Keratinocyte (primary cell): ENCODE results near the gene TSBP1. TPM values are rescaled to one million over a fixed set of nuclear protein-coding genes. Genes with fewer than 3 reads are reported as not detected.
"Not testable (repeated sequence)": the region's sequence is repeated elsewhere in the genome, so short reads cannot be mapped to it uniquely, and the experiment has no call there.

ENCODE experiments used
- DNase-seq: peaks from one replicate; pipeline ENCODE4 v3.0.0-alpha.2; 2011; ENCODE audit warnings: low read depth, missing footprints, low spot score
- FAIRE-seq: peaks from 2 replicates; lab custom pipeline; 2011; peaks lifted over from hg19 to GRCh38; lab: Jason Lieb, UNC
- H2AFZ ChIP-seq: 2 replicates; pipeline ENCODE4 v1.6.0; 2012; ENCODE audit warnings: low read length, control low read depth, inconsistent platforms; ENCODE audit not compliant: control insufficient read depth
- H3K27ac ChIP-seq: 2 replicates; pipeline ENCODE4 v1.5.1; 2011; ENCODE audit warnings: low read length; ENCODE audit not compliant: control insufficient read depth, insufficient read depth
- H3K27me3 ChIP-seq: 3 replicates; pipeline ENCODE4 v1.6.0; 2011; ENCODE audit warnings: low read length; ENCODE audit not compliant: control insufficient read depth, insufficient read depth; ENCODE audit errors: extremely low read depth
- H3K36me3 ChIP-seq, 2 experiments: 2 replicates in 1 of 2; 3 replicates in 1 of 2; pipeline ENCODE4 v1.5.1; 2011; ENCODE audit warnings: low read length in 2 of 2, mild to moderate bottlenecking in 1 of 2; ENCODE audit not compliant: control insufficient read depth in 2 of 2, insufficient read depth in 2 of 2; ENCODE audit errors: extremely low read depth in 1 of 2
- H3K4me1 ChIP-seq: 3 replicates; pipeline ENCODE4 v1.5.1; 2011; ENCODE audit warnings: low read length; ENCODE audit not compliant: control insufficient read depth, insufficient read depth; ENCODE audit errors: extremely low read depth
- H3K4me2 ChIP-seq: 3 replicates; pipeline ENCODE4 v1.6.0; 2011; ENCODE audit warnings: low read depth, low read length; ENCODE audit not compliant: control insufficient read depth, insufficient read depth; ENCODE audit errors: extremely low read depth
- H3K4me3 ChIP-seq, 3 experiments: fragments of 200-600 bp in 1 of 3; sonication (generic) in 1 of 3; 2 replicates in 2 of 3; 3 replicates in 1 of 3; pipeline ENCODE4 v1.5.1; 2011 to 2016; ENCODE audit warnings: low read length in 3 of 3, mild to moderate bottlenecking in 3 of 3, control low read depth in 2 of 3, inconsistent platforms in 1 of 3, low read depth in 1 of 3, mixed read lengths in 1 of 3, mixed run types in 1 of 3, moderate library complexity in 1 of 3; ENCODE audit not compliant: control insufficient read depth in 2 of 3, insufficient read depth in 2 of 3; ENCODE audit errors: extremely low read depth in 1 of 3
- H3K79me2 ChIP-seq: 2 replicates; pipeline ENCODE4 v1.6.0; 2012; ENCODE audit warnings: low read length; ENCODE audit not compliant: control insufficient read depth, insufficient read depth
- H3K9ac ChIP-seq: 3 replicates; pipeline ENCODE4 v1.6.0; 2011; ENCODE audit warnings: low read length; ENCODE audit not compliant: control insufficient read depth, insufficient read depth; ENCODE audit errors: extremely low read depth
- H3K9me1 ChIP-seq: 3 replicates; pipeline ENCODE4 v1.6.0; 2011; ENCODE audit warnings: low read length; ENCODE audit not compliant: control insufficient read depth, insufficient read depth; ENCODE audit errors: extremely low read depth
- H3K9me3 ChIP-seq: 2 replicates; pipeline ENCODE4 v1.5.1; 2012; ENCODE audit warnings: low read depth, low read length; ENCODE audit not compliant: control insufficient read depth
- H4K20me1 ChIP-seq: 3 replicates; pipeline ENCODE4 v1.6.0; 2011; ENCODE audit warnings: low read length; ENCODE audit not compliant: control insufficient read depth, insufficient read depth; ENCODE audit errors: extremely low read depth
- EZH2 ChIP-seq: IDR thresholded peaks from one replicate; pipeline ENCODE4 v1.6.1; 2012; ENCODE audit warnings: inconsistent platforms, mild to moderate bottlenecking, low read length, moderate library complexity
- dilution Hi-C: fragments of 300-500 bp; cut with MboI; formaldehyde crosslinking; loops from one replicate; pipeline ENCODE4 v1.7.0; 2020; ENCODE audit warnings: low sequenced_read_pairs; ENCODE audit not compliant: extremely low pct_ligation_motif_present
- polyA plus RNA-seq, 5 experiments: library from polyadenylated mRNA; depleted of rRNA in 3 of 5; stranded (reverse) in 3 of 5; stranded (forward) in 1 of 5; unstranded in 1 of 5; fragments of >200 nt; gene quantifications; 1 replicate in 1 of 5; 2 replicates in 3 of 5; 3 replicates in 1 of 5; pipeline versions ENCODE4 v1.2.1 to v1.2.3, GENCODE V29; 2011 to 2012; ENCODE audit warnings: missing spikeins in 2 of 5, low read depth in 1 of 5, low replicate concordance in 1 of 5
- TF ChIP-seq, protein P1 (sequence below), 3 experiments: IDR thresholded peaks in 1 of 3; conservative IDR thresholded peaks in 1 of 3; optimal IDR thresholded peaks in 1 of 3; 2 replicates in 2 of 3; 3 replicates in 1 of 3; pipeline versions ENCODE3 to v1.5.1; 2011; ENCODE audit warnings: low read length in 3 of 3, mild to moderate bottlenecking in 3 of 3, moderate library complexity in 2 of 3, control low read depth in 1 of 3, inconsistent platforms in 1 of 3; ENCODE audit not compliant: insufficient read depth in 2 of 3; ENCODE audit errors: extremely low read depth in 1 of 3

Gene TSBP1
- polyA plus RNA-seq, 1 donor (not counting 4 experiments of a cell fraction or from before 2014, with no cell fraction given), result not detected

DNA sequence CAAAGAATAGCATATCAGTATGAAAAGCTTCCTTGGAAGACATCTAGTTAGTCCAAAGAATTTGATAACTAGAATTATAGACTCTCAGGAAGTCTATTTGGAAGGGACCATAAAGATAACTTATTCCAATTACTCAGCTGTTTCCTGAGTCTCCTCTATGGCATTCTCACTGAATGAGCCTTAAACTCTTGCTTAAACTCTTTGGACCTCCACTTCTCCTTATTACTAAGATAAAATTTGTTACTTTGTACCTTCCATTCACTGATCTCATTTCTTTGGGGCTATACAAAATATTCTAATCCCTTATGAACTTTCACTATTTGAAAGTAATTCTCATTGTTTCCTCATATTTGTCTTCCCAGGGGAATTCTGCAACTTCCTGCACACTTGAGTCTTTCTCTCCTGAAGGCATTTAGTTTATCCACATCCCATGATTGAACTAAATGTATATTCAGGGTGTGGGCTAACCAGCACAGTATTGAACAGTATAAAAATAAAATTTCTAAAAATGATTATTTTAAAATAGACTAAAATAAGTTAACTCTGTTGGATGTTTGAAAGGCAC lies 80.7 kb downstream of the TSBP1 start:
- no peak for TF ChIP-seq EZH2

DNA sequence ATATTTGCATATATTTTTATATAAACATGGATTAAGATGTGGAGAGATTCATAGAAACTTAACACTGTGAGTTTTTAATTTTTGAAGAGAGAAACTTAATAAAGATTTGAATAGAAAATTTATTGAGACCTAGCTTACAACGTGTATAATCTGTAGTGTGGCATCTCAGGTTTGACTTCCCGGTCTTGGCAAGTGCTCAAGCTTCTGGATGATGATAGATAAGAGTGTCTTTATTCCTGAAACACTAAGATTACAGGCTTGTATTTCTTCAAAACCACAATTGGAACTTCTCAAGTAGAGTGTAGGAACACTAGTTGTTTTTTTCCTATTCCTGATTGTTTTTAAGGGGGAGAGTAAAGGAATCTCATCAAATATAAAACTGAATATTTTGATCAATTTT lies 83.3 kb downstream of the TSBP1 start:
- dilution Hi-C loops, result no loop called here
- Histone ChIP-seq H3K9ac (no peak overlapping the region), H3K9me1 (no peaks in the 10 kb centered on the region), H3K27ac (no peak overlapping the region), H3K27me3 (peaks cover 6% of the 10 kb centered on the region), H3K9me3 (no peaks in the 10 kb centered on the region), H4K20me1 (no peaks in the 10 kb centered on the region), H2AFZ (no peak overlapping the region), H3K4me1 (no peaks in the 10 kb centered on the region), H3K36me3 (no peaks in the 10 kb centered on the region), H3K79me2 (no peaks in the 10 kb centered on the region), H3K4me3 (no peak overlapping the region), H3K4me2 (no peak overlapping the region)
- DNase-seq (no peak), FAIRE-seq (no peak)
- TF ChIP-seq EZH2, result no peak
- TF ChIP-seq, protein P1, sequence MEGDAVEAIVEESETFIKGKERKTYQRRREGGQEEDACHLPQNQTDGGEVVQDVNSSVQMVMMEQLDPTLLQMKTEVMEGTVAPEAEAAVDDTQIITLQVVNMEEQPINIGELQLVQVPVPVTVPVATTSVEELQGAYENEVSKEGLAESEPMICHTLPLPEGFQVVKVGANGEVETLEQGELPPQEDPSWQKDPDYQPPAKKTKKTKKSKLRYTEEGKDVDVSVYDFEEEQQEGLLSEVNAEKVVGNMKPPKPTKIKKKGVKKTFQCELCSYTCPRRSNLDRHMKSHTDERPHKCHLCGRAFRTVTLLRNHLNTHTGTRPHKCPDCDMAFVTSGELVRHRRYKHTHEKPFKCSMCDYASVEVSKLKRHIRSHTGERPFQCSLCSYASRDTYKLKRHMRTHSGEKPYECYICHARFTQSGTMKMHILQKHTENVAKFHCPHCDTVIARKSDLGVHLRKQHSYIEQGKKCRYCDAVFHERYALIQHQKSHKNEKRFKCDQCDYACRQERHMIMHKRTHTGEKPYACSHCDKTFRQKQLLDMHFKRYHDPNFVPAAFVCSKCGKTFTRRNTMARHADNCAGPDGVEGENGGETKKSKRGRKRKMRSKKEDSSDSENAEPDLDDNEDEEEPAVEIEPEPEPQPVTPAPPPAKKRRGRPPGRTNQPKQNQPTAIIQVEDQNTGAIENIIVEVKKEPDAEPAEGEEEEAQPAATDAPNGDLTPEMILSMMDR (optimal IDR thresholded peaks at IDR 0.05 in 1 of 3, IDR thresholded peaks at IDR 0.05 in 1 of 3, conservative IDR thresholded peaks at IDR 0.05 in 1 of 3; ENCODE audit: extremely low read depth in 1 of 3, insufficient read depth in 2 of 3, low read length in 3 of 3), result no peak

More for the DNA sequence above, 80.7 kb downstream of the TSBP1 start:
- Histone ChIP-seq H3K36me3 (no peaks in the 10 kb centered on the region), H3K4me3 (no peak overlapping the region), H3K79me2 (no peaks in the 10 kb centered on the region), H3K27me3 (peaks cover 6% of the 10 kb centered on the region), H4K20me1 (no peaks in the 10 kb centered on the region), H3K27ac (no peak overlapping the region), H3K9ac (no peak overlapping the region), H2AFZ (no peak overlapping the region), H3K4me1 (no peaks in the 10 kb centered on the region), H3K4me2 (no peak overlapping the region), H3K9me3 (no peaks in the 10 kb centered on the region), H3K9me1 (no peaks in the 10 kb centered on the region)
- dilution Hi-C loops, result no loop called here
- FAIRE-seq (no peak), DNase-seq (no peak)

DNA sequence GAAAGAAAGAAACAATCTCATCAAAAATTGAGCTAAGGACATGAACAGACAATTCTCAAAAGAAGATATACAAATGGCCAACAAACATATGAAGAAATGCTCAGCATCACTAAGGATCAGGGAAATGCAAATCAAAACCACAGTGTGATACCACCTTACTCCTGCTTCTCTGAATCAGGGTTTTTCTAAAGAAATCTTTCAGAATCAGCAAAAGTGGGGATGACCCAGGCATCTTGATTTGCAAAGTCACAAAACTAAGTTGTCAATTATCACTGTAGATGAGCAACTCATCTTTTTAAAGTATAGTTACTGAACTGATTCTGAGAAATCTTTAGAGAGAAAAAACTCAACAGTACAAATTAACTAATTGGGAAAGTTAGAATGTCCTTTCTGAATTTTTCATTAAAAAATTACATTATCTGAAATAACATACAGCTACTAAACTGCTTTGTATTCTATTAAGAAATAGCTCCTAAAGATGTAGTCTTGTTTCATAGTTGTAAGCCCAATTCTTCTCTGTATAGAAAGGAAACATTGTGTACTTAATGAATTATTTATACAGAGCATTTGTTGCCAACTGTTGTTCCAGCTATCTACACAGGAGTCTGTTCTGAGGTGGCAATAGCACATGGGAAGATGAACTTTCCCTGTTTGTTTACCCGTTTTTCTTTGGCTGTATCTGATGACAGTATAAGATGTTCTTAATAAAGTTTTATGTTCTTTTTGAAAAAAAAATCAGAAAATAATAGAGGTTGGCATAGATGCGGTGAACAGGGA lies 97.7 kb downstream of the TSBP1 start:
- H3K4me1 ChIP-seq, H3K9me1 ChIP-seq, H2AFZ ChIP-seq, H3K36me3 ChIP-seq, dilution Hi-C loops, H3K27me3 ChIP-seq, H4K20me1 ChIP-seq, DNase-seq, H3K9ac ChIP-seq, H3K9me3 ChIP-seq, H3K79me2 ChIP-seq, H3K4me3 ChIP-seq, H3K27ac ChIP-seq, H3K4me2 ChIP-seq: not testable (repeated sequence)
- peak; percentile 36 for FAIRE-seq
